ENCODE data around the gene DNAAF9. TPM values are rescaled to one million over a fixed set of nuclear protein-coding genes. Genes with fewer than 3 reads are reported as not detected.

Gene DNAAF9
- total and polyA plus RNA-seq, 2 of the 8 experiments (the other 6 are each of a cell fraction or from before 2014, with no cell fraction given): 2.6 to 5.7 TPM

Small RNA genes within 50 kb of the gene (small RNA-seq; reads per million reads assigned to genes)
- gene RF00012 (ENCODE audit: insufficient read depth): not detected
- not detected for gene RNU6-1019P (ENCODE audit: insufficient read depth)

Other genes with a start within 250 kb of the DNAAF9 start
- 21.3 and 25.9 TPM in 2 replicates for gene FASTKD5, start 247.8 kb downstream of the DNAAF9 start, total RNA-seq (2021; fragmentation: NEBNext Ultra II Directional; extraction: Animal tissue kit (Norgen Biotek cat#: 25700))
- gene FASTKD5, start 247.8 kb downstream of the DNAAF9 start, polyA plus RNA-seq (2011; rRNA removed): 8.9 and 12.0 TPM in 2 replicates
- gene UBOX5, start 247.8 kb downstream of the DNAAF9 start, total RNA-seq (2021; fragmentation: NEBNext Ultra II Directional; extraction: Animal tissue kit (Norgen Biotek cat#: 25700)): 4.2 and 4.9 TPM in 2 replicates
- 4.0 and 5.2 TPM in 2 replicates for gene UBOX5, start 247.8 kb downstream of the DNAAF9 start, polyA plus RNA-seq (2011; rRNA removed)
- 31.8 and 33.3 TPM in 2 replicates for gene LZTS3, start 234.1 kb downstream of the DNAAF9 start, total RNA-seq (2021; fragmentation: NEBNext Ultra II Directional; extraction: Animal tissue kit (Norgen Biotek cat#: 25700))
- gene LZTS3, start 234.1 kb downstream of the DNAAF9 start, polyA plus RNA-seq (2011; rRNA removed): 33.5 and 54.4 TPM in 2 replicates
- 42.0 and 43.8 TPM in 2 replicates for gene DDRGK1, start 203.0 kb downstream of the DNAAF9 start, total RNA-seq (2021; fragmentation: NEBNext Ultra II Directional; extraction: Animal tissue kit (Norgen Biotek cat#: 25700))
- 29.4 and 31.2 TPM in 2 replicates for gene DDRGK1, start 203.0 kb downstream of the DNAAF9 start, polyA plus RNA-seq (2011; rRNA removed)
- 80.9 and 94.0 TPM in 2 replicates for gene ITPA, start 198.2 kb downstream of the DNAAF9 start, total RNA-seq (2021; fragmentation: NEBNext Ultra II Directional; extraction: Animal tissue kit (Norgen Biotek cat#: 25700))
- 88.2 and 90.3 TPM in 2 replicates for gene ITPA, start 198.2 kb downstream of the DNAAF9 start, polyA plus RNA-seq (2011; rRNA removed)
- gene SLC4A11, start 168.5 kb downstream of the DNAAF9 start, total RNA-seq (2021; fragmentation: NEBNext Ultra II Directional; extraction: Animal tissue kit (Norgen Biotek cat#: 25700)): 29.1 and 32.3 TPM in 2 replicates
- gene SLC4A11, start 168.5 kb downstream of the DNAAF9 start, polyA plus RNA-seq (2011; rRNA removed): 11.9 and 20.9 TPM in 2 replicates
- 16.6 and 17.4 TPM in 2 replicates for gene ATRN, start 63.3 kb upstream of the DNAAF9 start, total RNA-seq (2021; fragmentation: NEBNext Ultra II Directional; extraction: Animal tissue kit (Norgen Biotek cat#: 25700))
- gene ATRN, start 63.3 kb upstream of the DNAAF9 start, polyA plus RNA-seq (2011; rRNA removed): 10.0 and 12.0 TPM in 2 replicates